ENCODE measurements around the gene EVX2. TPM values are rescaled to one million over a fixed set of nuclear protein-coding genes. Genes with fewer than 3 reads are reported as not detected.

The EVX2 gene
- total and polyA plus RNA-seq, 2 of the 13 experiments (the other 11 are each of a cell fraction or from before 2014, with no cell fraction given), result not detected

DNA sequence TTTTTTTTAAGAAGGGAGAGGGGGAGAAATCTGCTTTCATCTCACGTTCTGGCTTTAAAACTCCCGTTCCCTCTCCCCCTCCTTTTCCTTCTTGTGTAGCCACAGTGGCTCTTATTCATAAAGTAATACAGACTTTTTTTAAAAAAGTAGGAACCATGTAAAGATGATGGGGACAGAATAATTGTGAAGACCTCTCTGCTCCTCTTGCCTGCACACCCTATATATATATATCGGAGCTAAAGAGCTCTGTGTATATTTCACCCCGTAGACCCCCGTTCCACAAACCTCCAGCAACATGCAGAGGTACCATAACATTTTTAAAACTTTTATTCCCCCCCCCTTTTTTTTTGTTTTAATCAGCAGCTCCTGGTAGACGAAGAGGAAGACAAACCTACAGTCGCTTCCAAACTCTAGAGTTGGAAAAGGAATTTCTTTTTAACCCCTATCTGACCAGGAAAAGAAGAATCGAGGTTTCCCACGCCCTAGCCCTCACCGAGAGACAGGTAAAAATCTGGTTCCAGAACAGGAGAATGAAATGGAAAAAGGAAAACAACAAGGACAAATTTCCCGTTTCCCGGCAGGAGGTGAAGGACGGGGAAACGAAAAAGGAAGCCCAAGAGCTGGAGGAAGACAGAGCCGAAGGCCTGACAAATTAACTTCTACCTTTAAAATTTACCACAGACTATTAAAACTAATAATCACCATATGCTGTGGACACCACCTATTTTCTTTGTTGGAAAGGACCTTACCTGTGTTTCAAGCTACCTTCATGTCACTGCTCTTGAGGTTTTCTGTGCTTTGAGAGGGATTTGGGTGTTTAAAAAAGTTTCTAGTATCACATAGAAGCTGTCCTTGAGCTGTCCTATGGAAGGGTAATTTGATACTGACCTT, 47.4 kb upstream of the EVX2 start (continued):
- TF ChIP-seq NR2F2 (IDR thresholded peaks at IDR 0.05; ENCODE audit: borderline replicate concordance, low read depth), result no peak

DNA sequence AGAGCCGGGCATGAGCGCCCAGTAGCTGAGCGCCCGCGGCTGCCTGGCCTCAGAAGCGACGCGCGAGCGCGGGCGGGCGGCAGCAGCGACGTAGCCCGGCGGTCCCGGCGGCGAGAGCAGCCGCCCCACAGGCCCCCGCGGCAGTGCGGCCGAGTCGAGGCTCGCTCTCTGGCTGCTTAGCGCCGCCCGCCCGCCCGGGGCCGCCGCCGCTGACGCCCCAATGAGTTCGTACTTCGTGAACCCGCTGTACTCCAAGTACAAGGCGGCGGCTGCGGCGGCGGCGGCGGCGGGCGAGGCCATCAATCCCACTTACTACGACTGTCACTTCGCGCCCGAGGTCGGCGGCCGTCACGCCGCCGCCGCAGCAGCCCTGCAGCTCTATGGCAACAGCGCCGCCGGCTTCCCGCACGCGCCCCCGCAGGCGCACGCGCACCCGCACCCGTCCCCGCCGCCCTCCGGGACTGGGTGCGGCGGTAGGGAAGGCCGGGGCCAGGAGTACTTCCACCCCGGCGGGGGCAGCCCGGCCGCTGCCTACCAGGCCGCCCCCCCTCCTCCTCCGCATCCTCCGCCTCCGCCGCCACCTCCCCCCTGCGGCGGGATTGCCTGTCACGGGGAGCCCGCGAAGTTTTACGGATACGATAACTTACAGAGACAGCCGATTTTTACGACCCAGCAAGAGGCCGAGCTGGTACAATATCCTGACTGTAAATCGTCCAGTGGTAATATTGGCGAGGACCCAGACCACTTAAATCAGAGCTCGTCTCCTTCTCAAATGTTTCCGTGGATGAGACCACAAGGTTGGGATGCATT, 46.6 kb upstream of the EVX2 start:
- H3K27me3 ChIP-seq (ENCODE audit: control insufficient read depth in 1 of 2, insufficient read depth in 2 of 2, low read length in 2 of 2), result peaks cover 7 to 81% of the 10 kb centered on the region in 2 experiments
- H2AFZ ChIP-seq (ENCODE audit: low read length), result no peak overlapping the region
- DNase-seq (ENCODE audit: low spot score), result no peak
- no peaks in the 10 kb centered on the region for H3K36me3 ChIP-seq (replicated peaks in 1 of 2; ENCODE audit: control insufficient read depth in 1 of 2, insufficient read depth in 2 of 2, low read length in 2 of 2)
- no peak for TF ChIP-seq CCAR2 (optimal IDR thresholded peaks at IDR 0.05; ENCODE audit: low read depth, low read length)
- TF ChIP-seq ZNF343 (CRISPR knock-in tag; IDR thresholded peaks at IDR 0.05), result no peak
- no peak for TF ChIP-seq ZMYM2 (CRISPR knock-in tag; IDR thresholded peaks at IDR 0.05)
- TF ChIP-seq RBM22 (optimal IDR thresholded peaks at IDR 0.05; ENCODE audit: low read length), result no peak
- TF ChIP-seq ZNF547 (CRISPR knock-in tag; IDR thresholded peaks at IDR 0.05), result no peak
- TF ChIP-seq CBX5 (CRISPR knock-in tag; IDR thresholded peaks at IDR 0.05; ENCODE audit: borderline replicate concordance), result no peak
- TF ChIP-seq SOX13 (IDR thresholded peaks at IDR 0.05), result no peak
- TF ChIP-seq SOX13 (CRISPR knock-in tag; conservative IDR thresholded peaks at IDR 0.05 in 1 of 2, IDR thresholded peaks at IDR 0.05 in 1 of 2), result no peak
- TF ChIP-seq NFIC (IDR thresholded peaks at IDR 0.05; ENCODE audit: low read length), result no peak
- TF ChIP-seq HMGA1 (CRISPR knock-in tag; conservative IDR thresholded peaks at IDR 0.05), result no peak
- TF ChIP-seq ZNF337 (CRISPR knock-in tag; IDR thresholded peaks at IDR 0.05; ENCODE audit: borderline replicate concordance, low read depth), result no peak
- no peak for TF ChIP-seq ETS1 (CRISPR knock-in tag; IDR thresholded peaks at IDR 0.05)
- no peak for TF ChIP-seq PATZ1 (CRISPR knock-in tag; IDR thresholded peaks at IDR 0.05)
- H3K79me2 ChIP-seq (ENCODE audit: insufficient read depth, low read length), result no peaks in the 10 kb centered on the region
- H3K9me3 ChIP-seq (ENCODE audit: low read length), result no peaks in the 10 kb centered on the region
- H3K4me1 ChIP-seq (ENCODE audit: insufficient read depth, low read length), result no peaks in the 10 kb centered on the region
- intact Hi-C loops (cut with micrococcal nuclease; ENCODE audit: unreplicated experiment), result no loop called here
- in situ Hi-C loops (cut with HindIII; ENCODE audit: extremely low pct_ligation_motif_present, low pct_unique_long_range_greater_than_20kb), result no loop called here
- no peak overlapping the region for H3K9ac ChIP-seq (ENCODE audit: insufficient read depth, low read depth, low read length)
- no peak for ATAC-seq
- FAIRE-seq, result no peak
- ChIA-PET POLR2A (no interaction called here), CTCF (ENCODE audit: low intra/inter-chr PET ratio, low total read pairs) (no interaction called here)
- no peak overlapping the region for H3K4me2 ChIP-seq (ENCODE audit: low read depth, low read length)
- H3K27ac ChIP-seq (ENCODE audit: extremely low read length, insufficient read depth, low read length), result no peak overlapping the region
- H3K4me3 ChIP-seq (replicated peaks in 1 of 3; ENCODE audit: insufficient read depth in 1 of 3, low read depth in 2 of 3, low read length in 3 of 3), result no peak overlapping the region
- no peaks in the 10 kb centered on the region for H4K20me1 ChIP-seq (ENCODE audit: insufficient read depth, low read length)
- WGBS (ENCODE audit: low lambda C conversion rate), result 84% methylated on average over 97 of the region's 100 CpGs
- no TSS peak for BruUV-seq (replicated peaks)

All from HepG2 (cell line).